ENCODE measurements around the gene VPS29. TPM values are rescaled to one million over a fixed set of nuclear protein-coding genes. Genes with fewer than 3 reads are reported as not detected.
"Not testable (repeated sequence)": the region's sequence is repeated elsewhere in the genome, so short reads cannot be mapped to it uniquely, and the experiment has no call there.

VPS29 gene
- total RNA-seq, 2 donors from 2014 or later: 39.2 to 62.0 TPM

- TF ChIP-seq POLR2A (IDR thresholded peaks at IDR 0.05): peak in 1 of 3 donors; percentile 19
- TF ChIP-seq, protein P1, sequence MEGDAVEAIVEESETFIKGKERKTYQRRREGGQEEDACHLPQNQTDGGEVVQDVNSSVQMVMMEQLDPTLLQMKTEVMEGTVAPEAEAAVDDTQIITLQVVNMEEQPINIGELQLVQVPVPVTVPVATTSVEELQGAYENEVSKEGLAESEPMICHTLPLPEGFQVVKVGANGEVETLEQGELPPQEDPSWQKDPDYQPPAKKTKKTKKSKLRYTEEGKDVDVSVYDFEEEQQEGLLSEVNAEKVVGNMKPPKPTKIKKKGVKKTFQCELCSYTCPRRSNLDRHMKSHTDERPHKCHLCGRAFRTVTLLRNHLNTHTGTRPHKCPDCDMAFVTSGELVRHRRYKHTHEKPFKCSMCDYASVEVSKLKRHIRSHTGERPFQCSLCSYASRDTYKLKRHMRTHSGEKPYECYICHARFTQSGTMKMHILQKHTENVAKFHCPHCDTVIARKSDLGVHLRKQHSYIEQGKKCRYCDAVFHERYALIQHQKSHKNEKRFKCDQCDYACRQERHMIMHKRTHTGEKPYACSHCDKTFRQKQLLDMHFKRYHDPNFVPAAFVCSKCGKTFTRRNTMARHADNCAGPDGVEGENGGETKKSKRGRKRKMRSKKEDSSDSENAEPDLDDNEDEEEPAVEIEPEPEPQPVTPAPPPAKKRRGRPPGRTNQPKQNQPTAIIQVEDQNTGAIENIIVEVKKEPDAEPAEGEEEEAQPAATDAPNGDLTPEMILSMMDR (IDR thresholded peaks at IDR 0.05): no peak
- WGBS, 2 donors: 0 to 1% methylated on average over 50 to 78 of the region's 78 CpGs
- H3K4me3 ChIP-seq: peak within 1 kb of the TSS; percentile 33 to 56
- intact Hi-C loops (cut with DNase I): no loop called here
- peaks cover 25% of the 10 kb centered on the region for H3K4me1 ChIP-seq
- H3K36me3 ChIP-seq (replicated peaks in 1 of 2; ENCODE audit: insufficient read depth in 1 of 2, low read depth in 2 of 2): peaks cover 0 to 6% of the 10 kb centered on the region in 2 donors
- H3K27ac ChIP-seq: peak within 1 kb of the TSS; percentile 71 to 91 (median 80)
- no peaks in the 10 kb centered on the region for H3K27me3 ChIP-seq
- peak; percentile 98 for ATAC-seq
- DNase-seq: peak; percentile 96 to 98 (median 97)
- H3K9me3 ChIP-seq: no peaks in the 10 kb centered on the region
These were observed 33.5 kb downstream of the VPS29 start, which contains the start of the genes FAM216A and GPN3 for GRCh38 chr12:110468214-110469048. FAM216A (plus strand) TSS chr12:110468845; CDS start chr12:110468876, 31 bp downstream. GPN3 (minus strand) TSS chr12:110468257; CDS start chr12:110468203, 54 bp downstream.

GRCh38 chr12:110467847-110468213, 34.1 kb downstream of the VPS29 start:
- H3K4me3 ChIP-seq: peak overlapping the region; percentile 33 to 56
- peaks cover 25% of the 10 kb centered on the region for H3K4me1 ChIP-seq
- 1% methylated on average over 15 of the region's 15 CpGs for WGBS, 2 donors
- H3K36me3 ChIP-seq (replicated peaks in 1 of 2; ENCODE audit: insufficient read depth in 1 of 2, low read depth in 2 of 2): peaks cover 0 to 6% of the 10 kb centered on the region in 2 donors
- DNase-seq: no peak
- no peak for ATAC-seq
- H3K27ac ChIP-seq: peak overlapping the region; percentile 40 to 91 (median 75)
- intact Hi-C loops (cut with DNase I): no loop called here
- TF ChIP-seq, protein P1 (IDR thresholded peaks at IDR 0.05): no peak
- peak; percentile 78 to 96 (median 96) for TF ChIP-seq POLR2A (IDR thresholded peaks at IDR 0.05)
- H3K27me3 ChIP-seq: no peaks in the 10 kb centered on the region
- H3K9me3 ChIP-seq: no peaks in the 10 kb centered on the region

DNA sequence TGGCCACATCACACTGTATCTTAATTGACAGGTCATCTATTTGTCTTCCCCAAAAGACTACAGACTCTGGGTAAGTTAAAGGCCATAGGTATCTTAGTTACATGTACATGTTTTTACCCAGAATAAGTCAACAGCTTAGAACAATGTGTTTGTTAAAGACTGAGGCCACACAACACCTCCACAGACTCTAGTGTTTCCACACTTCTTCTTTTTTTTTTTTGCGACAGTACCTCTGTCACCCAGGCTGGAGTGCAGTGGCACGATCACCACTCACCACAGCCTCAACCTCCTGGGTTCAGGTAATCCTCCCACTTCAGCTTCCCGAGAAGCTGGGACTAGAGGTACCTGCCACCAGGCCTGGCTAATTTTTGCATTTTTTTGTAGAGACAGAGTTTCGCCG, 35.1 kb downstream of the VPS29 start:
- TF ChIP-seq POLR2A (IDR thresholded peaks at IDR 0.05): no peak
- TF ChIP-seq, protein P1 (IDR thresholded peaks at IDR 0.05): no peak
- Histone ChIP-seq H3K27ac (no peak overlapping the region), H3K27me3 (no peaks in the 10 kb centered on the region), H3K4me1 (peaks cover 25% of the 10 kb centered on the region), H3K4me3 (no peak overlapping the region), H3K36me3 (replicated peaks in 1 of 2; ENCODE audit: insufficient read depth in 1 of 2, low read depth in 2 of 2) (peaks cover 0 to 6% of the 10 kb centered on the region in 2 donors), H3K9me3 (no peaks in the 10 kb centered on the region)
- 46 to 54% methylated on average over 5 of the region's 5 CpGs for WGBS, 2 donors
- intact Hi-C loops (cut with DNase I): no loop called here
- no peak for ATAC-seq
- DNase-seq: no peak

GRCh38 chr12:110465765-110466164, 36.1 kb downstream of the VPS29 start:
- DNase-seq; intact Hi-C loops (cut with DNase I); H3K27ac ChIP-seq; H3K4me3 ChIP-seq; H3K27me3 ChIP-seq; ATAC-seq; H3K36me3 ChIP-seq (replicated peaks in 1 of 2; ENCODE audit: insufficient read depth in 1 of 2, low read depth in 2 of 2); H3K9me3 ChIP-seq: not testable (repeated sequence)
- 84 to 85% methylated on average over 11 of the region's 11 CpGs for WGBS, 2 donors
- peaks cover 25% of the 10 kb centered on the region for H3K4me1 ChIP-seq

GRCh38 chr12:110465024-110465423, 36.9 kb downstream of the VPS29 start:
- Histone ChIP-seq H3K36me3 (replicated peaks in 1 of 2; ENCODE audit: insufficient read depth in 1 of 2, low read depth in 2 of 2) (peaks cover 0 to 7% of the 10 kb centered on the region in 2 donors), H3K27me3 (no peaks in the 10 kb centered on the region), H3K27ac (no peak overlapping the region), H3K9me3 (no peaks in the 10 kb centered on the region), H3K4me1 (peaks cover 25% of the 10 kb centered on the region), H3K4me3 (no peak overlapping the region)
- no peak for TF ChIP-seq POLR2A (IDR thresholded peaks at IDR 0.05)
- TF ChIP-seq, protein P1 (IDR thresholded peaks at IDR 0.05): no peak
- intact Hi-C loops (cut with DNase I): no loop called here
- ATAC-seq: no peak
- WGBS, 2 donors: 84 to 100% methylated on average over 1 to 2 of the region's 2 CpGs
- no peak for DNase-seq

DNA sequence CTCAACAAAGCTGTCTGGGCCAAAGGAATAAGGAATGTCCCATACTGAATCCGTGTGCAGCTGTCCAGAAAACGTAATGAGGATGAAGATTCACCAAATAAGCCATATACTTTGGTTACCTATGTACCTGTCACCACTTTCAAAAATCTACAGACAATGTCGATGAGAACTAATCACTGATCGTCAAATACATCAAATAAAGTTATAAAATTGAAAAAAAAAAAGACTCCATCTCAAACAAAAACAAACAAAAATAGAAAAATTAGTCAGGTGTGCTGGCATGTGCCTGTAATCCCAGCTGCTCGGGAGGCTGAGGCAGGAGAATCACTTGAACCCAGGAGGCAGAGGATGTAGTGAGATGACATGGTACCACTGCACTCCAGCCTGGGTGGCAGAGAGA, 40.7 kb downstream of the VPS29 start:
- H3K27me3 ChIP-seq; H3K27ac ChIP-seq; H3K4me1 ChIP-seq; H3K4me3 ChIP-seq; DNase-seq; intact Hi-C loops (cut with DNase I); ATAC-seq; H3K9me3 ChIP-seq: not testable (repeated sequence)
- H3K36me3 ChIP-seq (replicated peaks in 1 of 2; ENCODE audit: insufficient read depth in 1 of 2, low read depth in 2 of 2): peaks cover 0 to 11% of the 10 kb centered on the region in 2 donors
- 86 to 87% methylated on average over 5 of the region's 5 CpGs for WGBS, 2 donors
